Activated CD4-positive, CD25-positive, alpha-beta regulatory T cell treated with anti-CD3 and anti-CD28 coated beads, Interleukin-2, amount 50 U/mL, for 24 hours (primary cell): Measurements from ENCODE around the gene ZNF354C.
"Not testable (repeated sequence)": the region's sequence is repeated elsewhere in the genome, so short reads cannot be mapped to it uniquely, and the experiment has no call there.

Experiments used
- ATAC-seq, 2 donors: fragments of 150-1000 bp; cut with Tn5 transposase; one replicate each; pipeline ENCODE4 v1.10.0; 2021; ENCODE audit warnings: mild to moderate bottlenecking in 1 of 2, moderate library complexity in 1 of 2

The ZNF354C gene

DNA sequence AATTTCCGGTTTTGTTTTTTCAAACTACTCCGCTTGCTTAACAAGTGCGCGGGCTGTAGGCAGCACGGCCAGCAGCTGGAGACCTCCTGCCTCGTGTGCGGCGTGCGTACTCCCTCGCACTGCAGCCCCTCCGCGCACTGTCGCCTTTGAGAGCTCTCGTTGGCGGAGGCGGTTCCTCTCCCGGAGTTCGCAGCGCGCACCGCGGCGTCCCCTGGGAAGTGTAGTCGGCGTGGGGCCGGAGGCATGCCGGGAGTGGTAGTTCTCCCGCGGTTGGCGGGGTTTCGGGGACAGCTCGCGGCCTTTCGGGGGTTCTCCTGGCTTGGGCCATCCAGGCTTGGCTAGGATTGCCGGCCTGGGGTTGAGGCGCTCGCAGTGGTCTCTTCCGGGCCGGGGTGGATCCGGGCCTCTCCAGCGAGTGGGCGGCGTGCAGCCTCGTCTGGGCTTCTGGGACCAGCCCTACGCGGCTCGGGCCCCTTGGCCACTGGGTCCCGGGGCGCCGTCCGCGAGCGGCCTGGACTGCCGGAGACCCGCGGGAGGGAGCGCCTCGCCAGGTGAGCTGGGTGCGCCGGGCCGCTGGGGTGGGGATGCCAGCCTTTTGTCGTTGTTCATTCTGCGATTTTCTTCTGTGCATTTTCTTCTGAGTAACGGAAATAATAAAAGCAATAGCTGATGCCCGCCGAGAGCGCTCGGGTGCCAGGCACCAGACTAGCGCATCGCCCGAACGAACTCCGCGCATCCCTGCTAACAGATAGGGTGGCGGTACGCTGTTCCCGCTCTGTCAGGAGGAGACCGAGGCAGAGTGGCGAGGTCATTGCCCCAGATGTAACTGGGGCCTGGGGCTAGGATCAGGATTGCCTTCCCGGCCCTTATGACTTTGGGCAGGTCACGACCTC is at the start of gene ZNF354C:
TSS of gene ZNF354C (plus strand) at position 258 of the 893 bp plus-strand sequence. CDS start 1,696 bp downstream, outside the sequence.
- ATAC-seq, result peak; percentile 99

GRCh38 chr5:179023528-179024189 is 36.5 kb upstream of the ZNF354C start, which contains the start of gene ZNF879:
Gene ZNF879 (plus strand): TSS chr5:179023804. CDS start chr5:179025005, 1,201 bp downstream.
- peak; percentile 97 for ATAC-seq

GRCh38 chr5:179033004-179033580 is 27.1 kb upstream of the ZNF354C start:
- ATAC-seq, result no peak

DNA sequence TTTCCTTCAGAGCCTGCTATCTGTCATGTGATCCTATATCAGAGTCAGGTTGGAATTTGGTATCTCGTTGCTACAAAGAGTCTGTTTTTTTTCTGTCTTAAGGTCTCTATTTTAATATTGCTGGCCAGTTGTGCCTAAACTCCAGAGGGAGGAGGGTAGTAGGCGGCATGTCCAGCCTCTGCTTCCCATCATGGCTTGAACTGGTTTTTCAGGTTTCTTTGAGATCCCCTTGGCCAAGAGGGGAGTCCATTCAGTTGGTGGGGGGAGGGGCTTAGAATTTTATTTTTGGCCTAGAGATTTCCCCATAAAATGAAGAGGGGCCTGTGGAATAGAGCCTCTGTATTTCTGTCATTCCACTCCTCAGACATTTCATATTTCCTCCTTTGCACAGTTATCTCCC is 15.4 kb upstream of the ZNF354C start:
- ATAC-seq, result no peak

DNA sequence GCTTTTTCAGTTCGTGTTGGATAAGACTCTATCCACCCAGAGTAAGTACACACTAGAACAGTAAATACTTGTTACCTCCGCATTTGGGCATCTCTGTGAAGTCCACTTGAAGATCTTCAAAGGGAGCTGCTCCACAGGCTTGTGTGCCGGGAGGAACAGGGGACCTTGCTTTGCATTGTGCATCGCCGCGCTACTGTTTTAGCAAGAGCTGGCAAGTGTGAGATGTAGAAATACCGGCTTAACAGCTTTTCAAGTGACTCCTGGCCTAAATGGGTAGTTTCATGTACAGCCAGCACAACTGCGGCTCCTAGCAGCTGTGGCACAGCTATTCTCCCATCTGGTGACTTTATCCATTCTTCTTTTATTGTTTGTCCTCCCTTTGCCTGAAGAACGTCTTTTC is 8.4 kb upstream of the ZNF354C start:
- no peak for ATAC-seq

- ATAC-seq, result no peak
Measured at GRCh38 chr5:179054036-179054785, 6.0 kb upstream of the ZNF354C start.

- no peak for ATAC-seq
Measured at GRCh38 chr5:179054876-179055275, 5.3 kb upstream of the ZNF354C start.

- no peak for ATAC-seq
Measured at GRCh38 chr5:179055436-179055835, 4.7 kb upstream of the ZNF354C start.

GRCh38 chr5:179055841-179056240 is 4.3 kb upstream of the ZNF354C start:
- no peak for ATAC-seq

DNA sequence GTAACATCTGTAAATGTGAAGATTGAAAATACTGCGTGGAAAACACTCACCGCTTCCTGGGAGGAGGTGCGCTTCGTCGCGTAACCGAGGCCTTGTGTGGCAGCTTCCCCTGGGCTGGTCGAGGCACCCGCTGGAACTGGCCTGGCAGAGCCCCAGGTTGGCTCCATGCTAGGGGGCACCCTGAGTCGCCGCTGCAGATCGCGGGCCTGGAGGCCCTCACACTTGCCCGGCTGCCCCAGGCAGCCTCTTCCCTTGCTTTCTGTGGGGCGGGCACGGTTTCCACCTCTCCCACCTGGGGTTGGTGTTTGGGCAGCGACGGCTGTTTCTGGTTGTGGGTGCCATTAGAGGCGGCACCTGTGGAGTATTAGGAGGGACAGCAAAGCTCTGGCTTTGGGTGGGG is 852 bp downstream of the ZNF354C start:
- ATAC-seq, result no peak

DNA sequence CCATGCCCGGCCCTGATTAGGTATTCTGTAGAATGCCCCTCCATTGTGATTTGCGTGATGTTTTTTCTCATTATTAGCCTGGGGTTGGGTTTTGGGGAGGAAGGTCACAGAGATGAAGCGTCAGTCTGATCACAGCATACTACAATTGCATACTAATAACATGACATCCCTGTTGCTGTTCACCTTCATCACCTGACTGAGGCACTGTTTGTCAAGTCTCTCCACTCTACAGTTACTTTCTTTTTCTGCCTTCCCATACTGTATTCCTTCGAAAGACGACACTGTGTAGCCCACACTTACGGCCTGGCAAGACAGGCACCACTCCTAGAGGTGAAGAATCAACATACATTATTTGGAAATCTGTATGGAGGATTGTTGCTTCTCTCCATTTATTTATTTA is 5.5 kb downstream of the ZNF354C start:
- no peak for ATAC-seq

DNA sequence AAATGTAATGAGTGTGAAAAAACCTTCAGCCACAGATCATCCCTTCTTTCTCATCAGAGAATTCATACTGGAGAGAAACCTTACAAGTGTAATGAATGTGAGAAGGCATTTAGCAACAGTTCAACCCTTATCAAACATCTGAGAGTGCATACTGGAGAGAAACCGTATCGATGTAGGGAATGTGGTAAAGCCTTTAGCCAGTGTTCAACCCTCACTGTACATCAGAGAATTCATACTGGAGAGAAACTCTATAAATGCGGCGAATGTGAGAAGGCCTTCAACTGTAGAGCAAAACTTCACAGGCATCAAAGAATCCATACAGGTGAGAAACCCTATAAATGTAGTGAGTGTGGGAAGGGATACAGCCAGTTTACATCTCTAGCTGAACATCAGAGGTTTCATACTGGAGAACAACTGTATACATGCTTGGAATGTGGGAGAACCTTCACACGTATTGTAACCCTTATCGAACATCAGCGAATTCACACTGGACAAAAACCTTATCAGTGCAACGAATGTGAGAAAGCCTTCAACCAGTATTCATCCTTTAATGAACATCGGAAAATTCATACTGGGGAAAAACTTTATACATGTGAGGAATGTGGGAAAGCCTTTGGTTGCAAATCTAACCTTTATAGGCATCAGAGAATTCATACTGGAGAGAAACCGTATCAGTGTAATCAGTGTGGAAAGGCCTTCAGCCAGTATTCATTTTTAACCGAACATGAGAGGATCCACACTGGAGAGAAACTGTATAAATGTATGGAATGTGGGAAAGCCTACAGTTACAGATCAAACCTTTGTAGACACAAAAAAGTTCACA is 19.2 kb downstream of the ZNF354C start:
- ATAC-seq, result no peak

DNA sequence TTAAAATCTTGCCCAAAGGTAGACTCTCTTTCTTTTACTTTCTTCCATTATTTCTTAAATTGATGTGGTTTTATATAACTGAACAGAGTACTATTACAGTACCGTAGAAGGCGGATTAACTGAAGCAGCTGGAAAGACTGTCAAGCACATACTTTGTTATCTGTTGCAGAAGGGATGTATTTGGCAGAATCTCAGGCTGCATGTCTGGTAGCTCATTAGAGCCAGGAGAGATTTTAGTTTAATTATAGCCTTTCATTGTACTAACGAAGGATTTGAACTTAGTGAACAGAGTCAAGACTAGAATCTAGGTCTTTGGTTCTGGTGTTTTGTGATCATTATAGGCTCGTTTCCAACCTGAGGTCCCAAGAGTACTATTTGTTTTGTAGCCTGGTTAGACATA is 20.6 kb downstream of the ZNF354C start:
- ATAC-seq, result no peak

DNA sequence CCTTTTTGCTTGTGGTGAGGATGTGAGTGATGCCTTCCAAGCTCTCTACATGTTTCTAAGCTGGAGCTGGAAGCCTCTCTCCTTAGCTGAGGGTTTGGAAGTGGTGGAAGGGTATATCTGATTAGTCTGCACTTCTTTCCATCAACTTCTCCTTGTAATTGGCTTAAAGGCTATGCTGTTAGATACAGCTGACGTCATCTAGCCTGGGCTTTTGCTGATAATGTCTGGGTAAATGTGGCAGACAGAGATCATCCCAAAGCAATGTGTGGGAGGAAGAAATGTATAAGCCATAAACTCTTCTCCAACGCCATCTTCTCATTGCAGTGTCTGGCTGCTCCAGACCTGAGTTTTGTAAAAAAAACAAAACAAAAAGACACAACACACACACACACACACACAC is 29.3 kb downstream of the ZNF354C start:
- no peak for ATAC-seq

DNA sequence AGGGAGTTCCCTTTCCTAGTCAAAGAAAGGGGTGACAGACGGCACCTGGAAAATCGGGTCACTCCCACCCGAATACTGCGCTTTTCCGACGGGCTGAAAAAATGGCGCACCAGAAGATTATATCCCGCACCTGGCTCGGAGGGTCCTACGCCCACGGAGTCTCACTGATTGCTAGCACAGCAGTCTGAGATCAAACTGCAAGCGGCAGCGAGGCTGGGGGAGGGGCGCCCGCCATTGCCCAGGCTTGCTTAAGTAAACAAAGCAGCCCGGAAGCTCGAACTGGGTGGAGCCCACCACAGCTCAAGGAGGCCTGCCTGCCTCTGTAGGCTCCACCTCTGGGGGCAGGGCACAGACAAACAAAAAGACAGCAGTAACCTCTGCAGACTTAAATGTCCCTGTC is 41.1 kb downstream of the ZNF354C start:
- not testable (repeated sequence) for ATAC-seq

DNA sequence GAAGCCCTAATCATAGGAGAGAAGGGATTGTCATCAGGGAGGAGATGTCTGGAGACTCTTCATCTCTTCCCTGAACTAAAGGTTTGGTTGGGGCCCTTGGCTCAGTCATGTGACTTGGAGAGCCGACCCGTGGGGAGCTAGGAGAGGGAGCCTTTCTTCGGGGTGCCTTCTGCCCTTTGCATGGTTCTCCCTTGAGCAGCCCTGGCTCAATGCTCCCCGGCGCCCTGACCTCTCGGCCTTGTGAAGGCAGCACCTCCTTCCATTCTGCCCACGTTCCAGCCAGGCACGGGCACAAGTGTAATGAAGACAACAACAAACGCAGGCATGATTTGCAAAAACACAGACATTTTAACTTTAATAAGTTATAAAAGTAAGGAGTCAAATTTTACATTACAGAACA is 50.4 kb downstream of the ZNF354C start:
- no peak for ATAC-seq

- no peak for ATAC-seq
Measured at GRCh38 chr5:179111267-179112207, 51.4 kb downstream of the ZNF354C start.

DNA sequence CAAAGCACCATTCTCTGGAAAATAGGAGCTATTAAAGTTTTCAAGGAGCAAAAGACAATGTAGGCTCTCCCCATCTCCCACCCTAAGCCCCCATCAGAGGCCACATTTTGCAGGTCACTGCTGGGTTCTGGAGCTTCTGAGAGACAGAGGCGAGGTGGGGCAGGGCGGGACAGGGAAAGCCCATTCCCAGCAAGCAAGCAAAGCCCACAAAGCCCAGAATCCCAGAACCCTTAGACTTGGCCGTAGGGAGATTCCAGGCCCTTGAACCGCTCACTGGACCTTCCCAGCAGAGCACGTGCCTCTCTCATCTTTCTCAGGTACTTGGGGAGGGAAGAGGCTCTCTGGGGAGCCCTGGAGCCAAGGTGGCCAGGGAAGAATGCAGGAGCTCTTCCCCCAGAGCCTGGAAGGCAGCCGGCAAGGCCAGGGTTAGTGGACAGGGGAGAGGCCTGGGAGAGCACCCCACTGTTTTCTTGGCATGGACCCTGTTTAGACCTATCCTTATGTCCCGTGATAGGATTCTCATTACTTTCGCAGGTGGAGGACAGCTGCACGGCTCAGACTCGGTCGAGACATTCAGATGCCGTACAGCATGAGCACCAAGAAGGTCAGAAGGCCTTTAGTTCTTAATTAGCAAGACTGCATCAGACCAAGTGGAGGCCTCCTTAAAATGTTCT is 52.4 kb downstream of the ZNF354C start:
- no peak for ATAC-seq

- ATAC-seq, result no peak
Measured at GRCh38 chr5:179113143-179113530, 53.0 kb downstream of the ZNF354C start.
